Myocyte (in vitro differentiated cells): Measurements from ENCODE around the gene PSMD2. TPM values are rescaled to one million over a fixed set of nuclear protein-coding genes. Genes with fewer than 3 reads are reported as not detected.
"Not testable (repeated sequence)": the region's sequence is repeated elsewhere in the genome, so short reads cannot be mapped to it uniquely, and the experiment has no call there.

Experiments used
- DNase-seq: peaks from one replicate; pipeline ENCODE4 v3.0.0-alpha.2; 2012; ENCODE audit warnings: low read depth
- polyA plus RNA-seq: library from polyadenylated mRNA; unstranded; fragments of >200 nt; gene quantifications from one replicate; pipeline ENCODE4 v1.2.1, GENCODE V29; 2012; ENCODE audit warnings: missing spikeins
- total RNA-seq: library from RNA; depleted of rRNA; stranded (reverse); fragments of >200 nt; gene quantifications from 2 replicates; pipeline ENCODE4 v1.2.3, GENCODE V29; 2014

PSMD2 gene
- total RNA-seq = 480 and 540 TPM in 2 replicates
- polyA plus RNA-seq = 389 TPM

DNA sequence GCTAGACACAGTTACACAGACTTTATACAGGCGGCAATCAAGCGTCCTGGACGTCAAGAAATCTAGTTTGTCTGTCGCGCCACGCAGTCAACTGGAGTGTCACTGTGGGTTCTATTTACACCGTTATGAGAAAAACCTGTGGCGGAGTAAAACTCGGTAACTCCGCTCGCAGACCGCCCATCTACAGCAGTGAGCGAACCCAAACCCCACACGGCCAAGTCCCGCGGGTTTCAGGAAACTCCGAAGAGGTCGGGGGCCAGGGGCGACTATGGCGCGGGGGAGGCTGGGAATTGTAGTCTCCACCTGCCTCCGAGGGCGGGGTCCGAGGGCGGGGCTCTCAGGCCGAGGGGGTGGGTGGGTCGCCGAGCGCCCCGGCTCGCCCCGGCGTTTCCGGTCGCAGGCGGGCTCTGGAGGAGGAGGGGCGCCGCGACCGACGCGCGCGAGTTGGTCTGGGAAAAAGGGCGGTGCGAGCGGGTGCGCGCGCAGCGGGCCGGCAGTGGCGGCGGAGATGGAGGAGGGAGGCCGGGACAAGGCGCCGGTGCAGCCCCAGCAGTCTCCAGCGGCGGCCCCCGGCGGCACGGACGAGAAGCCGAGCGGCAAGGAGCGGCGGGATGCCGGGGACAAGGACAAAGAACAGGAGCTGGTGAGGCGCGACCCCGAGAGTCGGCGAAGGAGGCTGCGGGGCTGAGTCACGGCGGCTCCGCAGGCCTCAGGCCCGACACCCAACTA, at the start of gene PSMD2:
PSMD2 (plus strand) TSS at position 483 of the 729 bp plus-strand sequence; CDS start at position 509, 26 bp downstream.
- DNase-seq = peak; percentile 97

DNA sequence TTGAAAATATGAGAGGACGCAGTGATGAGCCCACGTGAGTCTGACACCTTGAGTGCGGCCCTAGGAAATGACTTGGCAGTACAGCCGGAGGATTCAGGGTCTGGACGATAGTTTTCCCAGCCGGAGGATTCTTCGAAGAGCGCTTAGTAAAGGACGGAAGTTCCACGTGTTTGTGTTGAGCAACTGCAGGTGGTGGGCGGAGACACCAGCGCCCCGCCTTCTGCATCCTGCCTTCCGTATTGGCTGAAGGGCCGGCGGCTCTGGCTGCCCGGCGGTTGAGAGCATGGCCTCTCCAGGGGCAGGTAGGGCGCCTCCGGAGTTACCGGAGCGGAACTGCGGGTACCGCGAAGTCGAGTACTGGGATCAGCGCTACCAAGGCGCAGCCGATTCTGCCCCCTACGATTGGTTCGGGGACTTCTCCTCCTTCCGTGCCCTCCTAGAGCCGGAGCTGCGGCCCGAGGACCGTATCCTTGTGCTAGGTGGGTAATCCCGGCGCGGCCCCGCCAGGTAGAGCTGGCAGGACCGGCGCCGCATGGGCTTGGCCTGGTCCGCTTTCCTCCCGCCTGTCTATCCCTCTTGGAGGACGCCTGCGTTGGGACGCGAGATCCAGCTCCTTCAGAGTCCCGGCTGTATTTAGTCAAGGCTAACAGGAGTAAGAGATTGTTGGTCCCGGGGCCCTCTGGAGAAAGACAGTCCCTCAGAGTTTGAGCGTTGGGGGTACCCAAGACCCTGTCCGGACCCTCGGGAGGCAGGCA, 49.5 kb upstream of the PSMD2 start, which contains the start of gene EEF1AKMT4:
EEF1AKMT4 (plus strand) TSS at position 261 of the 755 bp plus-strand sequence; CDS start at position 284, 23 bp downstream.
- DNase-seq = peak; percentile 97

DNA sequence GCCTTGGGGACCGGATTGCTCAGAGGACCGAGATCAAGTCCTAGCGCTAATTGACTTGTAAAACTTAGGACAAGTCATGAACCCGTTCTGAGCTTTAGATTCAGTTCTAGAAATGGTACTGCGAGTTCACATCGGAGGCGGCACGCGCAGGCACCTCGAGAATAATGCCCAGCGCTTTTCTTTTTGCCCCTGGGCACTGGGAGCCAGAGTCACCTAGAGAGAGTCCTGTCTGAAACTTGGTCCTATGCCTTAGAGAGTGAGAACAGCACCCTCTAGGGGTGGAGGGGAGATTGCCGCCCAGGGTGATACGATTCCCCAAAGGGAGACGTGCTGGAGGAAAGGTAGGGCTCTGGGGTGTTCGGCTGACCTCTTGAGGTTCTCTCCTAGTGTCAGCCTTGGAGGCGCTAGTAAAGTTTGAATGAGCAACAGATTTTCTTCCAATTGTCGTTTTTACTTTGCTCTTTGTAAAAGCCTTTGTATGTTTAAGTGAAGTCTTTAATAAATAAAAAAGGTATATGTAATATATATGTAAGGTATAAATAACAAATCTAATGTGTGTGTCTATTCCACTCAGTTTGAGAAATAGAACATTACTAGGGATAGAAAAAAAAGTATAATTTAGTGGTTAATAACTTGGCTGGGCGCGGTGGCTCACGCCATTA, 48.7 kb upstream of the PSMD2 start:
- peak; percentile 93 for DNase-seq

DNA sequence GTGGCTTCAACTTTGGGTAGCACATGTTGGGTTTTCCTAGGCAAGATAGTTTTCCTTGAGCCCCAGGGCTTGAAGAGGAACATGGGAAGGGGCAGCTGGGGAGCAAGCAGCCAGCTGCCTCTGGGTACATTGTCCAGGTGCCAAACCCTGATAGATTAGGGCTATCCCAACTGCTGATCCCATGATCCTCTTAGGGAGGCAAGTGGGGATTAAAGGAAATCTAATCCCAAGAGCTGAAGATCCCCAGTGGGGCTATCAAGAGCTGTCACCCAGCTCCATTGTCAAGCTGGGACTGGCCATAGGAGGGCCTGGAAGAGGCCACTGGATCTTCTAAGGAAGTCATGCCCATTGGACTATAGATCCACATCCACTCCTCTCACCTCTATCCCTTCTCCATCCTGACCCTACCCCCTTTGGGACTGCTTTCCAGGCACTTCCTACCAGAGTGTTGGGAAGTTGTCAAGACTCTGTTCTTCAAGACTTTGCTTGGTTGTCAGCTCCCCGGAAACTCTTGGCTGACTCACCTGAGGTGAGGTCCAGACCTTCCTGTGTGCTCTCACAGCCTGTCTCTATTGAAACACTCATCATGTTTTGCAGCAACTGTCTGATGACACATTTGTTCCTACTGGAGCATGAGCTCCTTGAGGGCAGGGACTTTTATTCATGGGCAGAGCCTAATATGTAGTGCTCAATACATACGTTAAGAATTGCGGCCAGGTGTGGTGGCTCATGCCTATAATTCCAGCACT, 43.6 kb upstream of the PSMD2 start:
- DNase-seq = no peak

DNA sequence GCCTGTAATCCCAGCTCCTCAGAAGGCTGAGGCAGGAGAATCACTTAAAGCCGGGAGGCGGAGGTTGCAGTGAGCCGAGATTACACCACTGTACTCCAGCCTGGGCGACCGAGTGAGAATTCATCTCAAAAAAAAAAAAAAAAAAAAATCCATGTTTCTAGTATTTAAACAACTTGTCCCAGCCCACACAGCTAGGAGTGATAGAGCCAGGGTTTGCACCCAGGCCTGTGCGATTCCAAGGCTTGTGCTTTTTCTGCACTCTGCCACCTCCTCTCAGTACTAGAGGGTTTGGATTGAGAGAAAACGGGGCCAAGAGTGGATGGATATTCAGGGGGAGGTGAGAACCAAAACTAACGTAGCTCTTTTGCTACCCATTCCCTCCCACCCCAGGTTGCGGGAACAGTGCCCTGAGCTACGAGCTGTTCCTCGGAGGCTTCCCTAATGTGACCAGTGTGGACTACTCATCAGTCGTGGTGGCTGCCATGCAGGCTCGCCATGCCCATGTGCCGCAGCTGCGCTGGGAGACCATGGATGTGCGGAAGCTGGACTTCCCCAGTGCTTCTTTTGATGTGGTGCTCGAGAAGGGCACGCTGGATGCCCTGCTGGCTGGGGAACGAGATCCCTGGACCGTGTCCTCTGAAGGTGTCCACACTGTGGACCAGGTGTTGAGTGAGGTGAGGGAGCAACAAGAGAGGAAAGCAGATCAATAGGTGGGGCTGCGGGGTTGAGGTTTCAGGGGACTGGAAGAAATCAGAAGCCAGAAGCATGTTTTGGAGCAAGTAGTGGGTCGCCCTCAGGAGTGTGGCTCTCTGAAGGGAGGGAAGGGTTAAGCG, 41.7 kb upstream of the PSMD2 start:
- no peak for DNase-seq

DNA sequence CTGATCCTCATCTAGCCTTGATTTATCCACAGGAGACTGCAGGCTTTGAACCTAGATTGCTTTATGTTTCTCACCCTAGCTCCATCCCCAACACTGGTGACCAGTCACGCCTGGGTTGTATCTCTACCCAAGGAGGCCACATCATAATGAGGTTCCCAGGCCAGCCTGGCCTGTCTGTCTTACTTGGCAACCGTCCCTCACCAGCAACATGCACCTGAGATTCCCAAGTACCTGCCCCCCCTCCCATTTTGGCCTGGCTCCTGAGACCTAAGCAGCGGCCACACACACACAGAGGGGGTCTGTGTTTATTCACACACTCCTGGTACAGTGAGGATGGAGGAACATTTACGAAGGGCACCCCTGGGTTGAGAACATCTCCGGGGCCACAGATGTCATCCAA, 40.1 kb upstream of the PSMD2 start:
- DNase-seq = no peak

DNA sequence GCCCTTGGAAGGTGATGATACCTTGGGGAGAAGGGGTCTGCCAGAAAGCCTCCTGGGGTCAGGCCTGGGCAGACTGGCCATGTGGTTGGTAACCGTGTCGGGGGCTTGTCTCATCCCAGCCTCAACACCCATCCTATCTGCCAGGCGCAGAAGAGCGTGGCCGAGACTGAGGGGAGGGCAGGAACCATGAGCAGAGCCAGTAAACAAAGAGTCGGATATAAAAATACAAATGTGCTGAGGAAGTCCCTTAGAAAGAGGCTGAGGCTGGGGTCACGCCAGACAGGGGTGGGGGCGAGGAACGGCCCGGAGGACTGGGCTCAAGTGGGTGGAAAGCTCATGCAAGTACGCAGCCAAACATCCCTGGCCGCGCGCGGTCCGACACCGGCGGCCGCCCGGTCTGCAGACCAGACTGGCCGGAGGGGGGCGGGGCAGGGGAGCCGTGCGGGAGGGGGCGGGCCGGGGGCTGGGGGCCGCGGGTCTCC, 39.6 kb upstream of the PSMD2 start:
- DNase-seq = no peak

DNA sequence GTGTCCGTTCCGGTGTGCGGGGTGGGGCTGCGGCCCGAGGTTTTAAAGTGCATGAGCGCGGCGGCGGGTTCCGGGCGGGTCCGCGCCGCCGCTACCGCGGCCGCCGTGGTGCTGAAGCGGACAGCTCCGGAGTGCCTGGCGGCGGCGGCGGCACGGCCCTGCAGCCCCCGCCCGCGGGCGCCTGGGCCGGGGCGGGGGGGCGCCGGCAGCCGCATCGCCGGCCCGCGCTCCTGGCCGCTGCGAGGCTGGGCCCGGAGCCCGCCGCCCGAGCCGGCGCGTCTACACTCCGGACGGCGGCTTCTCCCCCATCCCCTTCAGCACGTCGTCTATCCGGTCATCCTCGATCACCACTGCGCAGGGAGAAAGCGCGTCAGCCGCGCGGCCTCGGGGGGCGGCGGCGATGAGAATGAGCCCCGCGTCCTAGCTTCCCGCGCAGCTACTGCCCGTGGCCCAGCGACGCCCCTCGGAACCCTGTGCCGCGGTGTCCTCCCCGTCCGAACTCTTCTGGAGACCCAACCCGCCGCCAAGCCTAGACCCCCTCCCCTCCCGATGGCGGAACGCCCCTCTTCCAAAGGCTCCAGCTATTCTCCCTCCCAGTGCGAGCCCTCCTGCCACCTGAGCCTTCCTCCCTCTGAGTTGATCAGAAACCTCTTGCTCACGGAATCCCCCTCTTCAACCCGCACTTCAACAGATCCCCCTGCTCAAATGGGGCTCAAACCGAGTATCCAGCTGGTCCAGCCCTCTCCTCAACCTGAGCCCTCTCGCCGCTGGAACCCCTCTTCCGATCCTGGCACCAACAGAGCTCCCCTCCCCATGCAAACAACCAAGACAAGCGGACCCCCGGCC, 38.9 kb upstream of the PSMD2 start:
- DNase-seq = peak; percentile 33

DNA sequence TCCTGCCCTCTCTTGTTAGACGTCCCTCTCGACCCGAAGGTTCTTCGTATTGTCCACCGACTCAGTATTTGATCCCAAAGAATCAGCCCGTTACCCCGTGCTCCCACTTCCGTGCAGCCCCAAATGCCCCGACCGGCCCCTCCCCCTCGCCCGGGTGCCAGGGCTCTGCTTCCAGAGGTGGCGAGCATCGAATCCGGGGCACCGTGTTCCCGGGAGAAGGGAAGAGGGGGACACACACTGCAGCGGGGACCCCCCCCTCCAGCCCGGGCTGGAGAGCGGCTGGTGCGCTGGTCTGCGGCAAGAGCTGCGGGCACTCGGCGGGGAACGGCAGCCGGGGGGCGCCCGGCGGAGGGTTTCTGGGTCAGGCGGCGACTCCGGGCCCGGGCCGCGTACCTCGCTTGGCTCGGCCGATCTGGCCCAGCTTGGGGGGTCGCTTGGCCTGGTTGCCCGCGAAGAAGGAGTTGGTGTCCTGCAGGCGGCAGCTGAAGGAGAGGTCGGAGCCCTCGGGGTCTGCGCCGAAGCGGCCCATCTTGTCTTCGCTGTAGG, 38.2 kb upstream of the PSMD2 start:
- no peak for DNase-seq

DNA sequence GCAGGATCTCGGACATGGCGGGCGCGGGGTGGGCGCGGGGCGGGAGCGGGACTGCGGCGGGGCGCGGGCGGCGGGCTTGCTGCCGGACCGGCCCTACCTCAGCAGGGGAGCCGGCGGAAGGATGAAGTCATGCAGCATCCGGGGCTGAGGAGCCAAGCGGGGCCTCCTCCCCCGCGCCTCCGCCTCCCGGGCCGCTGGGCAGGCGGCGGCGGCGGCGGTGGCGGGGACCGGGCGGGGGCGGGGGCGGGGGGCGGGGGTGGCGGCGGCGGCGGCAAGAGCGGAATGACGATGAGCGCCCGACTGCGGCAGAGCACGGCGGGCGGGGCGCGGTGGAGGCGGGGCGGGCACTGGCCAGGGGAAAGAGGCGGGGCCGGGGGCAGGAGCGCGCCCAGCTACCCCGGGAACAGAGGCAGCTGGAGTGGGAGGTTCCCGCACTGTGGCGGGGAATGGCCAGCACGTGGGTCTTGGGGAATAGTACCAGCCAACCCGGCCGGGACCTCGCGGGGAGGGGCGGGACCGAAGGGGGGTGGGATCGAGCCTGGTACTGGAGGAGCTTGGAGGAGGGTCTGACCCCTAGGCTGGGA, 37.7 kb upstream of the PSMD2 start, which contains the start of gene CAMK2N2:
CAMK2N2 (minus strand) TSS at position 284 of the 584 bp plus-strand sequence; CDS start at position 16, 268 bp downstream.
- DNase-seq = peak; percentile 82

DNA sequence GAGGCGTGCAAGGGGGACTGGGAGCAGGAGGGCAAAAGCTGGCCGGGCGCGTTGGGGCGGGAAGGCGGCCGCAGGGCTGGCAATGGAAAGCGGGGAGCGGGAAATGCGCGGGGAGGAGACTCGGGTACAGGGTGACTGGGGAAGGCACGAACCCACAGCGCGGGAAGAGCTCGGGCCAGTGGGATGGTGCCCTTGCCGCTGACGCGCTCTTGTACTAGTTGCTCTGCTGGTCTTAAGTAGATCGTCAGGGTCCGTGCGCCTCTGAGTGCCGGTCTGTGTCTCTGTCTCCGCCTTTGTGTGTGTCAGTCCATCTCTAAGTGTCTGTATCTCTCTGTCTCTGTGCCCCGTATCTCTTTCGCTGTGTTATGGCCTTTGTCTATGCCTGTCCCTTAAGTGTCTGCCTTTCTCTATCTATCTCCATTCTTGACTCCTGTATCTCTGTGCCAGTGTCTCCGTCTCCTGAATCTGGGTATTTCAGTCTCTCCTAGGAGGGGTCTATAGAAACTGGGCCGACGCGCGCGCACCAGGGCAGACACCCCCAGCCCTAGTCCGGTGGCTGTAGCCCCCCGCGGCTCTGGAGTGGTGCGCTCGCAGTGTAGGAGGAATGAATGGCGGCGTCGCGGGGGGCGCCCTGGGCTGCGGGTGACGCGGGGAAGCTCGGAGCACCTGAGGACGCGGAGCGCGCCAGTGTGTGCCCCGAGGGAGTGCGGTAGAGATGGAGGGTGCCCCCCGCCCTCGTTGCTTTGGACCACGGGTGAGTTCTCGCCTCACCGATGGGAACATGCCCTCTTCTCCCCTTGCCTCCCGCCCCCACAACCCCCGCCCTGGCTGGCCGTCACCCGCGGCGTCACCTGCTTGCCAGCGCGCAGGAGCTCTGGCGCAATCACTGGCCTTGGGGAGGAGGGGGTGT, 36.9 kb upstream of the PSMD2 start:
- no peak for DNase-seq

DNA sequence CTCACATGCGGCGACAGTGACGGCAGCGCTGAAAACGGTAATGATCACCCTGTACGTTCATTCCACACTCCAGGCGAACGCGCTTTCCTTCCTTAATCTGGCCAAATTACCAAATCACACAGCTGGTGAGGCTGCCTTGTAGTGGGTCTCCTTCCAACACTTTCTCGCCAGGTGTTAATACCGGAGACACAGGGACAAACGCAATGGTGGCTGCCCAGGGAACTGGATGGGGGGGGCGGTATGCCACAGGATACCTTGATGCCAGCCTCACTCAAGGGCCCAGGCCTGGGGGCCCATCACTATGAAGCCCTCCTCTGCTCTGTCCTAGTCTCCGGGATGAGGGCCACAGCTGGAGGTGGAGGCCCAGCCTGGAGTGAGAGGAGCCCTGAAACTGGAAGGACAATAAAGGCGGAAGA, 36.3 kb upstream of the PSMD2 start:
- no peak for DNase-seq

DNA sequence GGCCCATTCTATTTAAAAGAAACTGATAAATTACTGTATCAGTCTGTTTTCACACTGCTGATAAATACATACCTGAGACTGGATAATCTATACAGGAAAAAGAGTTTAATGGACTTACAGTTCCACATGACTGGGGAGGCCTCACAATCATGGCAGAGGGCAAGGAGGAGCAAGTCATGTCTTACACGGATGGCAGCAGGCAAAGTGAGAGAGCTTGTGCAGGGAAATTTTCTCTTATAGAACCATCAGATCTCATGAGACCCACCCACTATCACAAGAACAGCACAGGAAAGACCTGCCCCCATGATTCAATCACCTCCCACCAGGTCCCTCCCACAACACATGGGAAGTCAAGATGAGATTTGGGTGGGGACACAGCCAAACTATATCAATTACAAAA, 31.8 kb upstream of the PSMD2 start:
- not testable (repeated sequence) for DNase-seq

DNA sequence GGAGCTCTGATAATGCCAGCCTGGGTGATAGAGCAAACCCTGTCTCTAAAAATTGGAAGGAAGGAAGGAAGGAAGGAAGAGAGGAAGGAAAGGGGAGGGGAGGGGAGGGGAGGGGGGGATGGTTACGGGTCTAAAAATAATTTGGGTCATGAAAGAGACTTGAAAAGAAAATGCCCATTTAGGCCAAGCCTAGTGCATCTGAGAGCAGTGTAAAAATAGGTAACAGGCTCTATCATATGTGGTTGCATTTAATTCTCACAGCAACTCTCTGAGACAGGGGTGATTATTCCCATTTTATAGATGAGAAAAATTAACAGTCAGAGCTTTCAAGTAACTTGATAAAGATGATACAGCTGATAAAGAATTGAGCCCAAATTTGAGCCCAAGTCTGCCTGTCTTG, 26.8 kb upstream of the PSMD2 start:
- no peak for DNase-seq

DNA sequence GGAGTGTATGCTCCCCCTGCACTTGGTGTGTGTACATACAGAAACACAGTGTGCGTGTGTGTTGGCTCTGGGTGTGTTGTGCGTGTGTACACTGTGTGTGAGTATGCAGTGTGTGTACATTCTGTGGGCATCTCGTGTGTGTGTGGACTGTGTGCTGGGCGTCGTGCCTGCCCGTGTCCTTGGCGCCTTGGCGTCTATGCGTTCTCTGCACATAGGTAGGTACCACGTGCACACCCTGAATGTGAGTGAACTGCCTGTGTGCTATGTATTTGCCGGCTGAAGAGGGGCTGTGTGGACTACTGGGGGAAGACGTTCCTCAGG, 23.7 kb upstream of the PSMD2 start:
- no peak for DNase-seq

DNA sequence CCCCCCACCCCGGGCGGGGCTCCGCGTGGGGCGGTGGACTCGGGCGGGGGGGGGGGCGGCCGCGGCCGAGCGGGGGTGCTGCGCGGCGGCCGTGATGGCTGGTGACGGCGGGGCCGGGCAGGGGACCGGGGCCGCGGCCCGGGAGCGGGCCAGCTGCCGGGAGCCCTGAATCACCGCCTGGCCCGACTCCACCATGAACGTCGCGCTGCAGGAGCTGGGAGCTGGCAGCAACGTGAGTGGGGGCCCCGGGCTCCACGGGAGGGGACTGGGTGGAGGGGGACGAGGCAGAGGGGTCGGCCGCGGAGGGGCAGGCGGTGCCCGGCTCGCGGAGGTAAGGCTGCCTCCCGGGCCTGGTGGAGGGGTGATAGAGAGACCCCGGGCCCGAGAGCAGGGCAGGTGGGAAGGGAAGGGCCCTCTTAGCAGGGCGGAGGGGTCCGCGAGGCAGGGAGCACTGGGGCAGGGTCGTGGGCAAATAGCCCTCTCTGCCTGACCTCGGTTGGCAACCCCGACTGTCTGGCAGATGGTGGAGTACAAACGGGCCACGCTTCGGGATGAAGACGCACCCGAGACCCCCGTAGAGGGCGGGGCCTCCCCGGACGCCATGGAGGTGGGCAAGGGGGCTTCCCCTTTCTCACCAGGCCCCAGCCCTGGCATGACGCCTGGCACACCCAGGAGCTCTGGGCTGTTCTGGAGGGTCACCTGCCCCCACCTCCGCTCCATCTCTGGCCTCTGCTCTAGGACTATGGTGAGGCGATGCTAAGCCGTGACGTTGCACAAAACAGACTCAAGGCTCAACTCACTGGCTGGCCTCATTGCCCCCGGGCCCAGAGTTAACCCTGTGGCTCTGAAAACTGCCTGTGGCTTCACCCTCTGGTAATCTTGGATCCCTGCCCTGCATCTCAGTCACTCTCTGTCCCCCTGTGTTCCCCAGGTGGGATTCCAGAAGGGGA, 22.8 kb upstream of the PSMD2 start, which contains the start of gene ECE2:
ECE2 (plus strand) TSS at position 62 of the 950 bp plus-strand sequence; CDS start at position 194, 132 bp downstream.
- DNase-seq = no peak
